ENCODE results near the gene CHRNG.

Gene CHRNG

GRCh38 chr2:232501331-232501771, 38.1 kb upstream of the CHRNG start:
- H3K4me3 ChIP-seq (ENCODE audit: low read depth, low read length), result no peak overlapping the region
- no peak for DNase-seq (ENCODE audit: low read depth)
- TF ChIP-seq, protein P1, sequence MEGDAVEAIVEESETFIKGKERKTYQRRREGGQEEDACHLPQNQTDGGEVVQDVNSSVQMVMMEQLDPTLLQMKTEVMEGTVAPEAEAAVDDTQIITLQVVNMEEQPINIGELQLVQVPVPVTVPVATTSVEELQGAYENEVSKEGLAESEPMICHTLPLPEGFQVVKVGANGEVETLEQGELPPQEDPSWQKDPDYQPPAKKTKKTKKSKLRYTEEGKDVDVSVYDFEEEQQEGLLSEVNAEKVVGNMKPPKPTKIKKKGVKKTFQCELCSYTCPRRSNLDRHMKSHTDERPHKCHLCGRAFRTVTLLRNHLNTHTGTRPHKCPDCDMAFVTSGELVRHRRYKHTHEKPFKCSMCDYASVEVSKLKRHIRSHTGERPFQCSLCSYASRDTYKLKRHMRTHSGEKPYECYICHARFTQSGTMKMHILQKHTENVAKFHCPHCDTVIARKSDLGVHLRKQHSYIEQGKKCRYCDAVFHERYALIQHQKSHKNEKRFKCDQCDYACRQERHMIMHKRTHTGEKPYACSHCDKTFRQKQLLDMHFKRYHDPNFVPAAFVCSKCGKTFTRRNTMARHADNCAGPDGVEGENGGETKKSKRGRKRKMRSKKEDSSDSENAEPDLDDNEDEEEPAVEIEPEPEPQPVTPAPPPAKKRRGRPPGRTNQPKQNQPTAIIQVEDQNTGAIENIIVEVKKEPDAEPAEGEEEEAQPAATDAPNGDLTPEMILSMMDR (IDR thresholded peaks at IDR 0.05; ENCODE audit: control insufficient read depth, extremely low read depth, insufficient read depth), result no peak

- DNase-seq (ENCODE audit: low read depth), result no peak
- no peak overlapping the region for H3K4me3 ChIP-seq (ENCODE audit: low read depth, low read length)
- TF ChIP-seq, protein P1 (IDR thresholded peaks at IDR 0.05; ENCODE audit: control insufficient read depth, extremely low read depth, insufficient read depth), result no peak
These were observed 37.6 kb upstream of the CHRNG start for GRCh38 chr2:232501794-232502390.

DNA sequence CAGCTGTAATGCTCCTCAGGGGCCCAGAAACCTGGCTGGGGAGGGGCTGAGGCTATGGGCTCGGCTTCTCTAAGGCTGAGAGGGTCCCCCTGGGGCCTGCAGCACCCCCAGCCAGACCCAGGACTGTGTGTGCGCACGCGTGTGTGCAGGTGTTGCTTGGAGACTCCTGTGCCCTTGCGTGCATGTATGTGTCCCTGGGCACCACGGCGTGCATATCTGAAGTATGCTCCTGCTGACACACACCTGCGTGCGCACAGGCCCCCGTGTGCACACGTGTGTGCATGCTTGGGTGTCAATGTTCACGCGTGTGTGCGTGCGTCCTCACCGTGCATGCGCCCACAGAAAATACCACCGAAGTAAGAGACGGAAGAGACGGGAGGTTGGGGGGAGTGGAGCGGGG, 37.0 kb upstream of the CHRNG start:
- no peak for DNase-seq (ENCODE audit: low read depth)
- no peak overlapping the region for H3K4me3 ChIP-seq (ENCODE audit: low read depth, low read length)
- TF ChIP-seq, protein P1 (IDR thresholded peaks at IDR 0.05; ENCODE audit: control insufficient read depth, extremely low read depth, insufficient read depth), result no peak

GRCh38 chr2:232502911-232503808, 36.3 kb upstream of the CHRNG start:
- H3K4me3 ChIP-seq (ENCODE audit: low read depth, low read length), result no peak overlapping the region
- TF ChIP-seq, protein P1 (IDR thresholded peaks at IDR 0.05; ENCODE audit: control insufficient read depth, extremely low read depth, insufficient read depth), result no peak
- DNase-seq (ENCODE audit: low read depth), result no peak

- TF ChIP-seq, protein P1 (IDR thresholded peaks at IDR 0.05; ENCODE audit: control insufficient read depth, extremely low read depth, insufficient read depth), result no peak
- DNase-seq (ENCODE audit: low read depth), result no peak
- H3K4me3 ChIP-seq (ENCODE audit: low read depth, low read length), result no peak overlapping the region
These were observed 35.6 kb upstream of the CHRNG start for GRCh38 chr2:232503809-232504323.

- DNase-seq (ENCODE audit: low read depth), result no peak
- TF ChIP-seq, protein P1 (IDR thresholded peaks at IDR 0.05; ENCODE audit: control insufficient read depth, extremely low read depth, insufficient read depth), result no peak
- no peak overlapping the region for H3K4me3 ChIP-seq (ENCODE audit: low read depth, low read length)
These were observed 35.1 kb upstream of the CHRNG start for GRCh38 chr2:232504438-232504837.
